ENCODE results near the gene NR1D2. TPM values are rescaled to one million over a fixed set of nuclear protein-coding genes. Genes with fewer than 3 reads are reported as not detected.

Gene NR1D2
- total and polyA plus RNA-seq, 3 donors from 2014 or later = 14.5 to 41.2 (median 33.1) TPM

- Histone ChIP-seq H3K27ac (no peak overlapping the region), H3K36me3 (ENCODE audit: low read depth, missing control alignments) (no peaks in the 10 kb centered on the region), H3K4me3 (no peak overlapping the region), H3K4me1 (peaks cover 16% of the 10 kb centered on the region), H3K9me3 (no peaks in the 10 kb centered on the region), H3K27me3 (no peaks in the 10 kb centered on the region)
- 76 to 85% methylated on average over 3 of the region's 3 CpGs for WGBS, 2 donors
- intact Hi-C loops (cut with DNase I; ENCODE audit: low total_unique reads) = no loop called here
- TF ChIP-seq CTCF (IDR thresholded peaks at IDR 0.05) (no peak), POLR2A (IDR thresholded peaks at IDR 0.05) (no peak)
- DNase-seq = no peak
Measured at GRCh38 chr3:23956701-23957100, 11.6 kb downstream of the NR1D2 start.

- no peaks in the 10 kb centered on the region for H3K9me3 ChIP-seq
- intact Hi-C loops (cut with DNase I; ENCODE audit: low total_unique reads) = no loop called here
- no peaks in the 10 kb centered on the region for H3K36me3 ChIP-seq (ENCODE audit: low read depth, missing control alignments)
- TF ChIP-seq POLR2A (IDR thresholded peaks at IDR 0.05) (no peak), CTCF (IDR thresholded peaks at IDR 0.05) (no peak)
- H3K4me3 ChIP-seq = no peak overlapping the region
- peaks cover 3% of the 10 kb centered on the region for H3K4me1 ChIP-seq
- DNase-seq = no peak
- no peaks in the 10 kb centered on the region for H3K27me3 ChIP-seq
- no peak overlapping the region for H3K27ac ChIP-seq
- 83 to 84% methylated on average over 7 of the region's 7 CpGs for whole genome bisulfite sequencing, 2 donors
Measured at GRCh38 chr3:23959135-23959900, 14.2 kb downstream of the NR1D2 start.

- Histone ChIP-seq H3K27me3 (no peaks in the 10 kb centered on the region), H3K4me3 (no peak overlapping the region), H3K36me3 (ENCODE audit: low read depth, missing control alignments) (no peaks in the 10 kb centered on the region), H3K9me3 (no peaks in the 10 kb centered on the region), H3K4me1 (no peaks in the 10 kb centered on the region), H3K27ac (no peak overlapping the region)
- 52 to 59% methylated on average over 1 of the region's 1 CpG for WGBS, 2 donors
- intact Hi-C loops (cut with DNase I; ENCODE audit: low total_unique reads) = no loop called here
- no peak for DNase-seq
- TF ChIP-seq POLR2A (IDR thresholded peaks at IDR 0.05) = no peak
- no peak for TF ChIP-seq CTCF (IDR thresholded peaks at IDR 0.05)
Measured at GRCh38 chr3:23960649-23961048, 15.6 kb downstream of the NR1D2 start.

GRCh38 chr3:23961066-23961465, 16.0 kb downstream of the NR1D2 start:
- TF ChIP-seq CTCF (IDR thresholded peaks at IDR 0.05) (no peak), POLR2A (IDR thresholded peaks at IDR 0.05) (no peak)
- no peaks in the 10 kb centered on the region for H3K36me3 ChIP-seq (ENCODE audit: low read depth, missing control alignments)
- H3K27ac ChIP-seq = no peak overlapping the region
- no peak for DNase-seq
- WGBS, 2 donors = 92 to 100% methylated on average over 1 of the region's 1 CpG
- H3K4me3 ChIP-seq = no peak overlapping the region
- intact Hi-C loops (cut with DNase I; ENCODE audit: low total_unique reads) = no loop called here
- H3K4me1 ChIP-seq = no peaks in the 10 kb centered on the region
- no peaks in the 10 kb centered on the region for H3K27me3 ChIP-seq
- no peaks in the 10 kb centered on the region for H3K9me3 ChIP-seq

GRCh38 chr3:23961913-23962312, 16.8 kb downstream of the NR1D2 start:
- Histone ChIP-seq H3K4me3 (no peak overlapping the region), H3K4me1 (no peaks in the 10 kb centered on the region), H3K27ac (no peak overlapping the region), H3K36me3 (ENCODE audit: low read depth, missing control alignments) (no peaks in the 10 kb centered on the region), H3K9me3 (no peaks in the 10 kb centered on the region), H3K27me3 (no peaks in the 10 kb centered on the region)
- no peak for TF ChIP-seq POLR2A (IDR thresholded peaks at IDR 0.05)
- no peak for DNase-seq
- WGBS, 2 donors = 84 to 94% methylated on average over 5 of the region's 5 CpGs
- intact Hi-C loops (cut with DNase I; ENCODE audit: low total_unique reads) = no loop called here
